ENCODE data around the gene BST2.
A peak's percentile ranks its signal among the peaks of the same experiment; 100 is the strongest.

BST2 gene

DNA sequence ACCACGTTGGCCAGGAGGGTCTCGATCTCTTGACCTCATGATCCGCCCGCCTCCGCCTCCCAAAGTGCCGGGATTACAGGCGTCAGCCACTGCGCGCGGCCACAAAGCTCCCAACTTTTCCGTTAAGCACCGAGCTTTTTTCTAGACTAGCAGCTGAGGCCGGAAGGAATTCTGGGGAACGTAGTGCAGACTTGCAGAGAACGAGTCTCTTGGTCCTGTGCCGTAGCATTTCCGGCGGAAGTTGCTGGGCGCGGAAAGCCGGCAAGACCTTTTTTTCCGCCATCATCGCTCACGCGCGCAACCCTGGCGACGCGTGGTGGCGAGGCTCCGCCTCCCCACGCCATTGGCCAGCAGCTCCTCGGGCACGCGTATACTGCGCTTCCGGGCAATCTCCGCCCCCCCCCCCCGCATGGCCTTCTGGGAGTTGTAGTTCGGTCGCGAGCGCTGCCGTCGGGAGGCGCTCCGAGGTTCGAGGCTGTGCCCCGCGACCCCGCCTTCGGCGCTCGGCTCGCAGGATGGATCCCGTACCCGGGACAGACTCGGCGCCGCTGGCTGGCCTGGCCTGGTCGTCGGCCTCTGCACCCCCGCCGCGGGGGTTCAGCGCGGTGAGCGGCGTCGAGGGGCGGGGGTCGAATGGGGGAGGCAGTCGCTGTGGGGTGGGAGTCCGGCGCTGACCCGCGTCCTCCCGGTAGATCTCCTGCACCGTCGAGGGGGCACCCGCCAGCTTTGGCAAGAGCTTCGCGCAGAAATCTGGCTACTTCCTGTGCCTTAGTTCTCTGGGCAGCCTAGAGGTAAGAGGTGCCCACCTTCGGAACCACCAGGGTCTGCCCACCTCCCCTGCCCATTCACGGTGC lies 14.4 kb upstream of the BST2 start, which contains the start of gene MVB12A:
TSS of gene MVB12A (plus strand) at position 427 of the 854 bp plus-strand sequence. CDS start at position 516, 89 bp downstream.
- DNase-seq, result peak; percentile 85 to 99 (median 96)

DNA sequence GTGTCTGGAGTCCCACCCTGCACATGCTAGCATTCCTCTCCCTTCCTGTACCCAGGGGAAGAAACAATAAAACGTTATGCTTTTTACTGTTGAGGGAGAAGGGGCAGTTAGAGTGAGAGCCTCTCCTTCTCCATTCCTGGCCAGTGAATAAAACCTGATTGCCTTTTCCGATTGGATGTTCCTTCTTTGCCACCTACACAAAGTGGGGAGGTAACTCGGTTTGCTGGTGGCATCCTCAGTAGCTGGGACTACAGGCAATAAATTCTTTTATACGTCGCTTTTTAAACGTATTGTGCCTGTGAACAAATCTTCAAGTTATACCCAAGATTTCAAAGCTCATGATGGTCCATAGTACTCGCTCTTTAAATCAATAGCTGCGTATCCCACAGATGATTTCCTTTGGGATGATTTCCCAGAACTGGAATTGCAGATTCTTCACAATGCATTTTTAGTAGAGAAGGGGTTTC lies 13.8 kb upstream of the BST2 start:
- no peak for DNase-seq

DNA sequence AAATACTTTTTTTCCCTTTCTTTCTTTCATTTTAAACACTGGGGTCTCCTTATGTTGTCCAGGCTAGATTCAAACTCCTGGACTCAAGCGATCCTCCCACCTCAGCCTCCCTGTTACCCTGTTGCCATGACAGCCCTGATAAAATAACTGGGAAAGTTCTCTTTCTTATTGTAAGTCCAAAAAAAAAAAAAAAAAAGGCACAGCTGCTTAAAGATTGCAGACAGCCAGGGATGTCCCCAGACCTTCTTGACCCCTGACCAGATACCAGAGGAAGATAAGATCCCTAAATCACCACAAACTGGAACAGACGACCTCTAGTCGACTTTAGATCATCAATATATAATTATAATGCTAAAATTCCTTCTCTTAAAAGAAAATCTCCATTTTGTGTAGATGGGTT lies 13.3 kb upstream of the BST2 start:
- no peak for DNase-seq

DNA sequence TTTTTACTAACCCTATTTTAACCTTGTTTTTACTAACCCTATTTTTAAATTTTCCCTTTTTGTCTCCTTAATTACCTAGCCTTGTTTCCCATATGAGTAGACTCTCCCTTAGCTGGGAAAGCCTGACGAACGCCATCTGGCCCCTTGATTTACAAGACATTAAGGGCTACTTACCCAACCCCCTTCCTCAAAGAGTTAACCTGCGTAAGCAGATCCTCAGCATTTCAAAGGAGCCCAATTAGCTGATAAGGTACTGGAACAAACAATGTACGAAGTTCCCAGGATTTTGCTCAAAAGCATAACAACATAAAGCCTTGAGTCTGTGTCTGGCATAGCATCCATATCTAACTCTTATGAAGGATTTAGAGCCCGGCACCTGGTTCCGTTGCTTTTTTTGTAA lies 9.7 kb upstream of the BST2 start:
- no peak for DNase-seq

DNA sequence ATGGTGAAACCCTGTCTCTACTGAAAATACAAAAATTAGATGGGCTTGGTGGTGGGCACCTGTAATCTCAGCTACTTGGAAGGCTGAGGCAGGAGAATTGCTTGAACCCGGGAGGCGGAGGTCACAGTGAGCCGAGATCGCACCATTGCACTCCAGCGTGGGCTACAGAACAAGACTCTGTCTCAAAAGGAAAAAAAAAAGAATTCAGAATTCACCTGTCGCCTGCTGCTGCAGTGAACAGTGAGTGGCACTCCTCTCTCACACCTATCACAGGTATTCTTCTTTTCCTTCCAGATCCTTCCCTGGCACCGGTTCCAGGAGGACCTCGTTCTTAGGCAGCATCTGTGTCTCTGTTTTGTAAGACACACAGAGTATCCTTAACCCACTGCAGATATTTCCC lies 8.7 kb upstream of the BST2 start:
- DNase-seq, result no peak

DNA sequence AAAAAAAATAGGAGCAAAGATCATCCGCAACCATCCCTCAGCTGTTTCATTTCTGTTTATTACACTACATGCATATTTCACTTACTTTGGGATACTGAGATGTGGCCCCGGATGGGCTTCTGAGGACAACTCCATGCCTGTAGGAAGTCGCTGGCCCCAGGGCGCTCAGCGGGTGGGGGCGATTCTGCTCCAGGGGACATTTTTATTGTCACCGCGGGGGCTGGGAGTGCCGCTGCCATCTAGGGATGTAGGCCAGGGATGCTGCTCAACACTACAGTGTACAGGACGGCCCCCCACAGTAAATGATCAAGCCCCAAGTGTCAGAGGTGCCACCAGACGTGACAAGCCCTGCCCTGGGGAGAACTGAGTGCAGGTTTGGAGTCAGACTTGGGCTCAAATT lies 6.4 kb upstream of the BST2 start:
- no peak for DNase-seq

DNA sequence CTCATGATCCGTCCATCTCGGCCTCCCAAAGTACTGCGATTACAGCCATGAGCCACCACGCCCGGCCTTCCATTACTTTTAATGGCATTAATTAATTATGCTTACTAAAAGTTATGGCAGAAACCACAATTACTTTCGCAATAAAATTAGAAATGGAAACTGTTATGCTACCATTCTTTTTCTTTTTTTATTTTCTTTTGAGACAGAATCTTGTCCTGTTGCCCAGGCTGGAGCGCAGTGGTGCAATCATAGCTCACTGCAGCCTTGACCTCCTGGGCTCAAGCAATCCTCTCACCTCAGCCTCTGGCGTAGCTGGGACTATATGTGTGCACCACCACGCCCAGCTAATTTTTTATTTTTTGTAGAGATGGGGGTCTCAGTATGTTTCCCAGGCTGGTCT lies 4.6 kb upstream of the BST2 start:
- no peak for DNase-seq

DNA sequence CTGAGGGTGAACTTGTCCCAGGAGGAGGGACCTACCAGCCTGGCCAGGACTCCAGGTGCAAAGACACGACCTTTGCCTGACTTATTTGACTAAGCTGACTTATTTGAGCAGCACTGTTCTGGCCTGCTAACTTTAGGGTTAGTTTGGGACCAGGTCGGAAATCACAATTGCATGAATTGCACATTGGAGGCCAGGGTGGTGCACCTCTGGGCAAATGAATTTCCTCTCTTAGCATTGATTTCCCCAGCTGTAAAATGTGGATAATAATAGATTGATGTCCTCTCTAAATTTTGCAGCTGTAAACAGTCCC lies 1.4 kb upstream of the BST2 start:
- DNase-seq, result no peak

DNA sequence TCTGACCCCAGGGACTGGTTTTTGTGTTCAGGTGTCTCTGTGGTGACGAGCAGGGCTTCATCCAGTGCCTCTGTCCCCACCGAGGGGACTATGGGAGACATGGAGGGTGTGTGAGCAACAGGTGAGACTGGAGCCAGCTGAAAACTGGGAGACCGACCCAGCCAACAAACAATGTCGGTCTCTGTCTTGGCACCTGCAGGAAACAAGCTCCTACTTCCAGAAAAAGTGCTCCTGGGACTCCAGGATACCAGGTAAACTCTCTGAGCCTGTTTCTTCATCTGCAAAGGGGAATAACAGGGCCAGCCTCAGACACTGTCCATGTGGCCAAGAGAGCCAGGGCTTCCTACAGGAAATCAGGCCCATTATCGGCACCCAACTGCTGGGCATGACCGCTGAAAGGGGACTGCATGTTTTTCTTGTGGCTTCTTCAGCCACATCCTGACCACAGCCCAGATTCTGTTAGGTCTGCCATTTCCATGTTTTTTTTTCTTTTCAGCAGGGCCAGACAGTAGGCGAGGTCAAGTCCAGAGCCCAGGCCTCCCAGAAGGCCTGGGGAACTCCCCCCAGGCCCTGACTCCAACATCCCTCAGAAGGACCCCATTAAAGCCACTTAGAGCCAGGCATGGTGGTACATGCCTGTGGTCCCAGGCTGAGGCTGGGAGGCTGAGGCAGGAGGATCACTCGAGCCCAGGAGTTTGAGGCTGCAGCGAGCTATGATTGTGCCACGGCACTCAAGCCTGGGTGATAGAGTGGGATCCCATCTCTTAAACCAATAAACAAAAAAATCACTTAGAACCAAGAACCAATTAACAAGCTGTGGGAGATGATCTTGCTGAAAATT lies 836 bp upstream of the BST2 start:
- DNase-seq, result peak in 8 of 56 donors; percentile 4 to 23 (median 10)

DNA sequence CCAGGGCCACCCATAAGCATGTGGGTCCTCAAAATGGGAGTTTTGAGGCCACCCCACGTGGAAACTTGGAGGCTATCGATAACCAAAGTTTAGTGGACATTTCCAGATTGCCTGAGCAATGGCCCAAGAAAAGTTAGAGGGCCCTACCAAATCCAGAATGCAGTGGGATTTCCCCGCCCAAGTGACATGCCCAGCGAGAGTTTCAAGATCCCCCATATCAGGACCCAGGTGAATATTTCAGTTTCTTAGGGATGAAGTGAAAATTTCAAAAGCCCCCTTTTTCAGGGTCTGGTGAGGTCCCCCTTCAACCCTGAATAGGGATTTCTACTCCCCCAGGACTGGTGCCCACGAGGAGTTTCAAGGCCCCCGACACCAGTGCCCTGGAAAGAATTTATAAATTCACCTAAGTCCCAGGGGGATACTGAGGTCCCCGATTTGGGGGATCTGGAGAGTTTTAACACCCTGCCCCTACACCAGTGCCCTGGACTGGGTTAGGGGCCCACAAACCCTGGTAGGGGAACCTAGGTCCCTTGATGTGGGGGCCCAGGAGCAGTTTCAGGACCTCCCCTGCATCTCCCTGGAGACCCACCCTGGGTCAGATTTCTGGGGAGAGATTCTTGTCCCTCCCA lies 695 bp downstream of the BST2 start:
- DNase-seq, result no peak

DNA sequence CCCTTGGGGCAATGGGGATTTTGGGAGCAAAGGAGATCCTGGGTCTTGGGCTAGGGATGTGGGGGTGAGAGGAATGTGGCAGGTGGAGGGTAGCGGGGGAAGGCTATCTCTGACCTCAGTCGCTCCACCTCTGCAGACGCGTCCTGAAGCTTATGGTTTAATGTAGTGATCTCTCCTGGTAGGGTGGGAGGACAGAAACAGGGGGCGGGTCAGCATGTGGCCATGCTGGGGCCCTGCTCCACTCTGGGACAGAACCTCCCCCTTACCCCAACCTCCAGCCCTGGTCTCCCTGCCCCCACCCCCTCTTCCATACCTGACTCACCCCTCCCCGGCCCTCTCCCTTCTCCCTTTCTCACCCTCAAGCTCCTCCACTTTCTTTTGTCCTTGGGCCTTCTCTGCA lies 1.4 kb downstream of the BST2 start:
- DNase-seq, result no peak

DNA sequence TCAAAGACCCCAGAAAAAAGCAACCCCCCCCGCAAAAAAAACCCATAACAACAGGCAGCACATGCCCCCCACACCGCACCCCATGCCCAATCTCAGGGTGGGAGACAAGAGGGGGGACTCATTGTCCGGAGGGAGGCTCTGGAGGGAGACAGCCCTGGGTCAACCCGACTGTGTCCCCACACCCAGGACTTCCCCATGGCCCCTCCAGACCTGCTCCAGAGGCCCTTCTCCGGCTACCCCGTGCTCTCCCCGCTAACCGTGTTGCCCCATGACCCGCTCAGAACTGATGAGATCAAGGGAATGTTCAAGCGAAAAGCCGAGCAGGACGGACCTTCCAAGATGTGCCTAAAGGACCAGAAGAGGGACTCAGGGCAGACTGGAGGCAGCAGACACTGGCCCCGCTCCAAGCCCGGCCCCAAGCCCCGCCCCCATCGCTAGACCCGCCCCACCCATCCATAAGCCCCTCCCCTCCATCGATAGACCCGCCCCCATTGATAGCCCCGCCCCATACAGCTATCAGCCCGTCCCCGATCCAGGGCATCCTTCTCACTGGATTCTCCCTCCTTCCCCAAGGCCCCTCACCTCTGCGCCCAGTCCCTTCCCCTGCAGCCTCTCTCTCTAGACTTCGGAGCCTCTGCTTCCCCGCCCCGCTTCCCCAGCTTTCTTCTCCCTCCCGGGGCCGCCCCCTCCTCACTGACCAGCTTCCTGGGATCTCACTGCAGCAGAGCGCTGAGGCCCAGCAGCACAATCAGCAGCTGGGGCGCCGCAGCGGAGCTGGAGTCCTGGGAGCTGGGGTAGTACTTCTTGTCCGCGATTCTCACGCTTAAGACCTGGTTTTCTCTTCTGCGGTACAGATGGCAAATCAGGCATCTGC lies 2.2 kb downstream of the BST2 start:
- DNase-seq, result peak in 1 of 56 donors; percentile 62

DNA sequence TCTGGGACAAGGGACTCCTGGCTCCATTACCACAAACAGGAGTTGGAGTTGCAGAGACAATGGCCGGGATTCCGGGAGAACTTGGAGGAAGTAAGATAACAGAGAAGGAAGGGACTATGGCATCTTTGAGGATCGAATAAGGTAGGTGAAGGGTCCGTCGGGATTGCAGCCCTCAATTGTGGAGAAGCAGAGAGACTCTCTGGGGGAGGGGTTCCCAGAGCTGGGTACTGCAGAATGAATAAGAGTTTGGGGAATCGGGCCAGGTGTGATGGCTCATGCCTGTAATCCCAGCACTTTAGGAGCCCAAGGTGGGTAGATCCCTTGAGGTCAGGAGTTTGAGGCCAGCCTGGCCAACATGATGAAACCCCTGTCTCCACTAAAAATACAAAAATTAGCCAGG lies 3.8 kb downstream of the BST2 start:
- DNase-seq, result no peak

DNA sequence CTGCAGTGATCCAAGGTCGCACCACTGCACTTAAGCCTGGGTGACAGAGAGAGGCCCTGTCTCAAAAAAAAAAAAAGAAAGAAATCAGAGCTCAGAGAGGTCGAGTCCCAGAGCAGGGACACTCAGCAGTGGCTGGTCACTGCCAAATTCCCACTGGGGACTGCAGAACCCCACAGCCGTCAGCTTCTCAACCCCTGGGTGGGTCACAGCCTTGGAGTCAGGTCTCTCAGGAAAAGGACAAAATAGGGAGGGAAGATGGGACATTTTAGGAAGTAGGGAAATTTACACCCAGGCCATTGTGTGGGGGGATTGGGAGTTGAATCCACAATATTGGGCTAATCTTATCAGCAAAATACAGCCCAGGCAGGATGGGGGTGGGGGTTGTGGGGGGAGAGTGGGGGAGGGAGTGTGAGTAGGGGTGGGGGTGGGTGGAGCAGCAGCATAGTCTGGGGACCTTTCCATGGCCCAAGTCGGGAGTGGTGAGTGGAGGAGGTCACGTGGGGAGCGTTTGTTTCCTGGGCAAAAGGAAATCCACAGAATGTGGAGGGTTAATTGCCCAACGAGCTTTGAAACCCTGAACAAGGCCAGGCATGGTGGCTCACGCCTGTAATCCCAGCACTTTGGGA lies 6.4 kb downstream of the BST2 start:
- no peak for DNase-seq

DNA sequence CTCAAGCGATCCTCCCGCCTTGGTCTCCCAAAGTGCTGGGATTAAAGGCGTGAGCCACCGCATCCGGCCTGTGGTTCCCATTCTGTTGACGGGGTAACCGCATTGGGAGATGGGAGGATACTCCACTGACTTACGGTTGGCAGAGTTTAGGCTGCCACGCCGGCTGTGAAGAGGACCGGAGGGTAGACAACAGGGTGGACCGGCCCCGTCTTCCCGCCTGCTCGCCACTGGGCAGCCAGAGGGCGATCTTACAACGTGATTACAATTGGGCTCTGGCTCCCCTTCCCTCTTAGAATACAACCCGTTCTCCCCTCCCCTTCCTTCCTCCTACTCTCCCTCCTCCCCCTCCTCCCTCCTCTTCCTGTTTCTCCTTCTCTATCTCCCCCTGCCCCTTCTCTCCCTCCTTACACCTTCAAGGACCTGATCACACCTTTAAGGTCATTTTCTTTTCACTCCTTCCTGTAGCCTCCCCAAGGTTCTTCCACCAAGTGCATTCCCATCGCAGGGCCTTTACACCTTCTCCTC lies 10.5 kb downstream of the BST2 start:
- peak in 9 of 56 donors; percentile 4 to 23 (median 8) for DNase-seq

DNA sequence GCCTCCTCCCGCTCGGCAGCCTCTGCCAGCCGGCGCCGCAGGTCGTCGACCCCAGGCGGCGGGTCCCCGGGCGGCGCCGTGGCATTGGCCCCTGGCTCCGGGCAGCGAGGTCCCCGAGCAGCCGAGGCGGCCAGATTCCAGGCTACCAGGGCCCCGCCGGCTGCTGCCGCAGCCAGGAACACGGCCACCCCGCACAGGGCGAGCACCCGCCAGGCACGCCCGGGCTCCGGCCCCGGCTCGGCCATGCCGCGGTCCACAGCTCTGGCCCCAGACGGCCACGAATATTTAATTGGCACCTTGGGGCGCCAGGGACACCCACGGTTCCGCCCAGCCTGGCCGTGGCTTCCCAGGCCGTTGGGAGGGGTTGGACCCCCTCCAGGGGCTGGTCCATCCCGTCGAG lies 11.5 kb downstream of the BST2 start, which contains the start of gene CCDC194:
TSS of gene CCDC194 (minus strand) at position 283 of the 400 bp plus-strand sequence. CDS start at position 245, 38 bp downstream.
- no peak for DNase-seq

DNA sequence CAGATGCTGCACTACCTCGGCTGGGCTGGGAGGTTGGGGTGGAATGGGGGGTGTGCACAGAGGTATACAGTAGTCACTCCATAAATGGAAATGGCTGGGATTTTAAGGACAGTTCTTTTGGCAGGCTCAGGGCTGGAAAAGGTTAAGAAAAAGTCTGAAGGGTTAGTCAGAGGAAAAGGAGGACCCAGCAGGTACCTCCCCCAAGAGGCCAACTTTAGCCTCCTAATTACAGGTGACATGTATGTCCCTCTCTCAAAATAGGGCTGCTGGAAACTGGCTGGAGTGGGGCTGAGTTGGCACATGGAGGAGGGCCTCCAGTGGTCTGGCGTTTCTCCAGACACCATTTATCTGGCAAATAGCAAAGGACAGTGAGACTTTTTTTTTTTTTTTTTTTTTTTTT lies 12.4 kb downstream of the BST2 start:
- DNase-seq, result no peak

DNA sequence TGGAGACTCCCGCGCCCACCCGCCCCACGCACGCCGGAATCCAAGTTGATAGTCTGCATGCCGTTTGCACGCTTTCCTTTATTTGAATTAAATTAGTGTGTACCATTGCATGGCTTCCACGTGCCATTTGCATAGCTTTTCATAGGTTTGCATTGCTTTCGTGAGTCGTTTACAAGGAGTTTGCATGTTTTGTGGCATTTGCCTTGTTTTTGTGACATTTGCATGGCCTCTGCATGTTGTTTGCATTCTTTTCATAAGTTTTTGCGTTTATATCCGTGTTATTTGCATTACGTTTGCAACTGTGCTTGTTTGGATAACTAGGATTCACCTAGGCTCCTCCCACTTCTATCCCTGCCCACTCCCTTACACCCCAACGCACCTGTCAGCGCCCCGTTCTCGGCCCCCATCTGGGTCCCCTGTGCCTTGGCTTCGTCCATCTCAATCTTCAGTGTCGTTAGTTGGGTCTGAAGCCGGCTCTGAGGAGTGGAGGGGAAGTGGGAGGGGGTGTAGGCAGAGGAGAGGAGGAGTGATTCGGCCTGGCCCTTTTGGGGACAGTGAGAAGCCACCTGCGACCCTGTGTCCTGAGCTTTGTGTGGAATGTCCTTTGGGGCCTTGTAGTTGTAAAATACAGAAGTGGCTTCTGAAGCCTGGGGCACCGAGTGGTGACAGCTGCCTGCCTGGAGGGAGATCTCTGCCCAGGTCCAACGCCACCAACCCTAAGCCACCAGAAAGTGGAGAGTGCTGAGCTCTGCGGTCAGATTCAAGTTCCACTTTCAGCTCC lies 13.9 kb downstream of the BST2 start:
- peak in 1 of 56 donors; percentile 5 for DNase-seq
